ENCODE results near the gene PNLDC1.

GRCh38 chr6:159760602-159761057 lies 39.4 kb upstream of the PNLDC1 start:
- TF ChIP-seq CTCF (IDR thresholded peaks at IDR 0.05; ENCODE audit: low read depth, low read length, missing input control) (no peak), MAX (IDR thresholded peaks at IDR 0.05) (no peak), GABPA (IDR thresholded peaks at IDR 0.05 in 1 of 2, conservative IDR thresholded peaks at IDR 0.05 in 1 of 2) (no peak), ZBTB33 (IDR thresholded peaks at IDR 0.05) (no peak), YY1 (IDR thresholded peaks at IDR 0.05) (no peak), RAD21 (IDR thresholded peaks at IDR 0.05) (no peak), FOXA2 (IDR thresholded peaks at IDR 0.05) (no peak), JUND (IDR thresholded peaks at IDR 0.05) (no peak), REST (IDR thresholded peaks at IDR 0.05) (no peak), EGR1 (IDR thresholded peaks at IDR 0.05; ENCODE audit: low read depth in 2 of 2) (no peak), TAF1 (conservative IDR thresholded peaks at IDR 0.05) (no peak), NR2F2 (IDR thresholded peaks at IDR 0.05) (no peak), FOXA1 (IDR thresholded peaks at IDR 0.05) (no peak), RXRA (IDR thresholded peaks at IDR 0.05) (no peak)

Data from liver (tissue), 3 donors.